ENCODE results near the gene NOPCHAP1.
"Not testable (repeated sequence)": the region's sequence is repeated elsewhere in the genome, so short reads cannot be mapped to it uniquely, and the experiment has no call there.

DNA sequence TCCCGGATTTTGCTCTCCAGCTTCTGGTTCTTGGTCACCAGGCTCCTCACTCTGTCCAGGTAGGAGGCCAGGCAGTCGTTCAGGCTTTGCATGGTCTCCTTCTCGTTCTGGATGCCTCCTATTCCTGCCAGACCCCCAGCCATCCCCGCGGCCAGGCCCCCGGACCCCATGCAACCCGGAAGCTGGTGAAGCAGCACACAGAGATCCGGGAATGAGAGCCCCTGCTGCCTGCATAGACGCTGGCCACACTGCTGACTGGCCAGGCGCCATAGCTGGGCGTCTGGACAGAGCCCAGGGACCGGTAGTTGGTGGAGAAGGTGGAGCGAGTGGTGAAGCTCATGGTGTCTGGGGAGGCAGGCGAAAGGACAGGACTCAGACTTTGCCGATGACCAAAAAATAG lies 8.4 kb upstream of the NOPCHAP1 start:
- TF ChIP-seq CTCF, POLR2A (IDR thresholded peaks at IDR 0.05): not testable (repeated sequence)

All from right lobe of liver (tissue), 4 donors.